GM18907 (cell line): ENCODE data around the gene TMEM259.

Experiments
- ATAC-seq: cut with Tn5 transposase; IDR thresholded peaks from one replicate; pipeline ENCODE4 v1.9.1; 2021; ENCODE audit warnings: mild to moderate bottlenecking, moderate library complexity; ENCODE audit not compliant: unreplicated experiment

The TMEM259 gene

DNA sequence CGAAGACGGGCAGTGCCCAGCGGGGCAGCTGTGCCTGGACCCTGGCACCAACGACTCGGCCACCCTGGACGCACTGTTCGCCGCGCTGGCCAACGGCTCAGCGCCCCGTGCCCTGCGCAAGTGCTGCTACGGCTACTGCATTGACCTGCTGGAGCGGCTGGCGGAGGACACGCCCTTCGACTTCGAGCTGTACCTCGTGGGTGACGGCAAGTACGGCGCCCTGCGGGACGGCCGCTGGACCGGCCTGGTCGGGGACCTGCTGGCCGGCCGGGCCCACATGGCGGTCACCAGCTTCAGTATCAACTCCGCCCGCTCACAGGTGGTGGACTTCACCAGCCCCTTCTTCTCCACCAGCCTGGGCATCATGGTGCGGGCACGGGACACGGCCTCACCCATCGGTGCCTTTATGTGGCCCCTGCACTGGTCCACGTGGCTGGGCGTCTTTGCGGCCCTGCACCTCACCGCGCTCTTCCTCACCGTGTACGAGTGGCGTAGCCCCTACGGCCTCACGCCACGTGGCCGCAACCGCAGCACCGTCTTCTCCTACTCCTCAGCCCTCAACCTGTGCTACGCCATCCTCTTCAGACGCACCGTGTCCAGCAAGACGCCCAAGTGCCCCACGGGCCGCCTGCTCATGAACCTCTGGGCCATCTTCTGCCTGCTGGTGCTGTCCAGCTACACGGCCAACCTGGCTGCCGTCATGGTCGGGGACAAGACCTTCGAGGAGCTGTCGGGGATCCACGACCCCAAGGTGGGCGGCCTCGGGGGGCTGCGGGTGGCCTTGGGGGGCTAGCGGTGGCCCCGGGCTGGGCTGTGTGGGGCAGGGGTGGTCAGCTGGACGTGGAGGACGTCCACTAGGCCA is 15.9 kb downstream of the TMEM259 start:
- ATAC-seq: no peak

DNA sequence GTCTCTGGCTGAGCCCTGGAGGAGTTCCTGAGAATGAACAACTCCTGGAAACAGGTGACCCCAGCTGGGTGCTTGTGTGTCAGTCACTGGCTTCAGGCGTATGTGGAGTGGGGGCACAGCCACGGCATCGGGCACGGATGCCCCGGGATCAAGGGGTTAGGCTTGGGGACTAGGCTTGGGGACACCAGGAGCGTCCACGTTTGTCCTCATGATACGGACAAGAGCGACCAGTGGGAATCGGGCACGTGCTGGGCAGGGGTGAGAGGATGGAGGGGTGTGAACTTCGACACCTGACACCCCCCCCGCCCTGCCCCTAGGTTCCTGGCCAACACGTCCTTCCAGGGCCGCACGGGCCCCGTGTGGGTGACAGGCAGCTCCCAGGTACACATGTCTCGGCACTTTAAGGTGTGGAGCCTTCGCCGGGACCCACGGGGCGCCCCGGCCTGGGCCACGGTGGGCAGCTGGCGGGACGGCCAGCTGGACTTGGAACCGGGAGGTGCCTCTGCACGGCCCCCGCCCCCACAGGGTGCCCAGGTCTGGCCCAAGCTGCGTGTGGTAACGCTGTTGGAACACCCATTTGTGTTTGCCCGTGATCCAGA is 16.6 kb downstream of the TMEM259 start:
- no peak for ATAC-seq

DNA sequence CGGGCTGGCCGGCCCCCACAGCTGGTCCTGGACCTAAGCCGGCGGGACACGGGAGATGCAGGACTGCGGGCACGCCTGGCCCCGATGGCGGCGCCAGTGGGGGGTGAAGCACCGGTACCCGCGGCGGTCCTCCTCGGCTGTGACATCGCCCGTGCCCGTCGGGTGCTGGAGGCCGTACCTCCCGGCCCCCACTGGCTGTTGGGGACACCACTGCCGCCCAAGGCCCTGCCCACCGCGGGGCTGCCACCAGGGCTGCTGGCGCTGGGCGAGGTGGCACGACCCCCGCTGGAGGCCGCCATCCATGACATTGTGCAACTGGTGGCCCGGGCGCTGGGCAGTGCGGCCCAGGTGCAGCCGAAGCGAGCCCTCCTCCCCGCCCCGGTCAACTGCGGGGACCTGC is 17.6 kb downstream of the TMEM259 start:
- ATAC-seq: no peak

DNA sequence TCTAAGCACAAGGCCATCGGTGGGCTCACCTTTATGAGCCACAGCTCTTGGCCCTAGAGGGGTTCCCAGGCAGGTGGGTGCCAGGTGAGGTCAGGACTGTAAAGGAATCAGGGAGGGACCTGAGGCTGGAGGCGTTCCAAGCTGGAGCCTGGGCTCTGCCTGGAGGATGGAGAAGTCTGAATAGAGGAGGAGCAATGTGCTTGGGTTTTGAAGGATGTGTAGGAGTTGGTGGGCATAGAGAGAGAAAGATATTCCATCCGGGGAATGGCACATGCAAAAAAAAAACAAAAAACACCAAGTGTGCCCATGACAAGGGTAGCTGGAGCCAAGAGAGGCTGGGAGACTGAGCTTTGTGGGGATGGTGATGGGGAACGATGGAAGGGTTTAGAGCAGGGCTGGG is 18.3 kb downstream of the TMEM259 start:
- ATAC-seq: no peak

DNA sequence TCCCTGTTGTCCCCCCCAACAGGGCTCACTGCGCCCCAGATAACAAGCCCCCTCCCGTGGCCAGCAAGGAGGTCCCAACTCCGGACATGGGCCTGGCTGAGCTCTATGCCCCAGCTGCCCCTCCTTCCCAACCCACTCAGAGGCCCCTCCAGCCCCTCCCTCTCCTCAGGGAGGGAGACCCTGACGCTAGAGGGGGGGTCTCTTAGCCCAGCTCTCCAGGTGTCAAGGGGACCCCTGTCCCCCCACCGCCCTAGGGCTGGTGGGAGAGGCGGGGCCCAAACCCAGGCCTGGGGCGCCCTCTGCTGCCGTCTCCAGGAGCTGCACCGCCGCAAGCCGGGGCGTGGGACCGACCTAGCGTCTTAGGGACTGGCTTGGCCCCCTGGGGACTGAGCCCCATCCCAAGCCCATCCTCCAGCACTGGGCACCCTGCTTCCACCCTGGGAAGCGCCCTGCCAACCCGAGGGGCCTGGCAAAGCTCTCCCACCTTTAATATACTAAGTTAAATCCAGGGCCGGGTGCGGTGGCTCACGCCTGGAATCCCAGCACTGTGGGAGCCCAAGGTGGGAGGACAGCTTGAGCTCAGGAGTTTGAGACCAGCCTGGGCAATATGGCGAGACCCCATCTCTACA is 19.3 kb downstream of the TMEM259 start:
- no peak for ATAC-seq

DNA sequence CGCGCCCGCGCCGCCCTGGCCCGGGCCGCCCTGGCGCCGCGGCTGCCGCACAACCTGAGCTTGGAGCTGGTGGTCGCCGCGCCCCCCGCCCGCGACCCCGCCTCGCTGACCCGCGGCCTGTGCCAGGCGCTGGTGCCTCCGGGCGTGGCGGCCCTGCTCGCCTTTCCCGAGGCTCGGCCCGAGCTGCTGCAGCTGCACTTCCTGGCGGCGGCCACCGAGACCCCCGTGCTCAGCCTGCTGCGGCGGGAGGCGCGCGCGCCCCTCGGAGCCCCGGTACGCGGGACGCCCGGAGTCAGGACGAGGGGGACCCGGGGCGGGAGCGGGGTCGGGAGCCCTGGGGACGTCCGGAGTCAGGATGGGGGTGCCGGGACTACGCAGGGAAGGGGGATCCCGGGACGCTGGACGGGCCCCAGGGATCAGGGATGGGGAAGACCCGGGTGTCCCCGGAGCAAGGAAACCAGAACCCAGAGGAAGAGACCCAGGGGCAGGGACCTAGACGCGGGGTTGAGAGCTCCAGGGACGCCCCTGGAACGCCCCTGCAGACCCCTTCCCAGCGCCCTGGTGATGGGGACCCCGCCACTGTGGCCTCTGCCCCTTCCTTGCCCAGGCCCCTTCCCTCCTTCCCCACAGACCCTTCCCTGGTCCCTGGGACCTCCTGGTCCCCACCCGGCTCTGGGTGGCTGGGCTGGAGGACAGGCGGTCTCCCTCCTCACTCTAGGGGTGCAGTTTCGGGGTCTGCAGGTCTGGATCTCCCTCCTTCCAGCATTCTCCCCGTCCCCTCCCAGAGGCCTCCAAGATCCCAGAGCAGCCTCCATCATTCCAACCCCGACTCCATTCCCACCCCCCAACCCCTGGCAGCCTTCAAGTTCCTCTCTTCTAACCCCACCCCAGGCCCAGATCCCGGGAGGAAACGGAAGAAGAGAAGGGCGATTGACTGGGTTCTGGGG is 20.1 kb downstream of the TMEM259 start:
- ATAC-seq: no peak

DNA sequence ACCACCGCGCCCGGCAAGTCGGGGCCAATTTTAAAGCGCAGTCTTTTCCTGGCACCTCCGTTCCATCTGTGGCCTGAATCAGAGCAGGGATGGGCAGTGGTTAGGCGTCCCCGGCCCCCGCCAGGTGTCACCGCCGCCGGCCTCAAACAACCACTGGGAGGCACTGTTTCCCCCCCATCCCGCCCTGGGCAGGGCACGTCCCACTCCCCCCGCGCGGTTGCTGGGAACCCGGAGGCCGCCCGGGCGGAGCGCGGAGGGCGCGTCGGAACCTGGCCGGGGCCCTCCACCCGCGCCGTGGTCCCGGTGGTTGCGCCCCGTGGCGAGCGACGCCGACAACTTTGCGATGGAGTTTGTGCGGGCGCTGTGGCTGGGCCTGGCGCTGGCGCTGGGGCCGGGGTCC is 20.8 kb downstream of the TMEM259 start, which contains the start of gene GRIN3B:
Gene GRIN3B (plus strand): TSS at position 325 of the 400 bp plus-strand sequence. CDS start 19 bp downstream, at position 344.
- ATAC-seq: no peak

DNA sequence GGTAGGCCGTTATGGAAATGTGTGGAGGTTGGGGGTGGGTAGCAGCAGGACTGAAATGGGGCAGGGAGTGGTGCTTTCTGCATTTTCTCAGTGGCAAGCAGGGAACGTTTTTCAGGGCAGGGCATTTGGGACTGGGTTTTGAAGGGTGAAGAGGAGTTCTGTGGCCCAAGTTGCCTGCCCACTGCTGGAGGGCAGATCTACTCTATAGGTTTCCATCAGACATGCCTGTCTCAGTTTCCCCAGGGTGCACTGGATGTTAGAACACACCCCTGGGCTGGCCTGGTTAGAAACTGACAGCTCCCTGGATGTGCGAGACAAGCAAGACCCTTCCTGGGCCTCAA is 21.6 kb downstream of the TMEM259 start:
- no peak for ATAC-seq

DNA sequence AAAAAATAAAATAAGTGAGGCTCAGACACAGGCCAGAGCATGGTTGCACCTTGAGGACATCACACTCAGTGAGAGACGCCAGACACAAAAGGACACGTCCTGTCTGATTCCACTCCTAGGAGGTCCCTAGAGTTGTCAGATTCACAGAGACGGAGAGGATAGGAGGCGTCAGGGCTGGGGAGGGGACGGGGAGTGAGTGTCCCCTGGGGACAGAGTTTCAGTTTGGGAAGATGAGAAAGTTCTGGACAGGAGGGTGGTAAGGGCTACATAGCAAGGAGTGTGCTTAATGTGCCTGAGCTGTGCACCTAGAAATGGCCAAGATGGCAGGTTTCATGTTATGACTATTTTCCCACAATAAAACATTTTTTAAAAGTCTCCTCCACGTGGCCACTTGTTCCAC is 22.9 kb downstream of the TMEM259 start:
- ATAC-seq: no peak

DNA sequence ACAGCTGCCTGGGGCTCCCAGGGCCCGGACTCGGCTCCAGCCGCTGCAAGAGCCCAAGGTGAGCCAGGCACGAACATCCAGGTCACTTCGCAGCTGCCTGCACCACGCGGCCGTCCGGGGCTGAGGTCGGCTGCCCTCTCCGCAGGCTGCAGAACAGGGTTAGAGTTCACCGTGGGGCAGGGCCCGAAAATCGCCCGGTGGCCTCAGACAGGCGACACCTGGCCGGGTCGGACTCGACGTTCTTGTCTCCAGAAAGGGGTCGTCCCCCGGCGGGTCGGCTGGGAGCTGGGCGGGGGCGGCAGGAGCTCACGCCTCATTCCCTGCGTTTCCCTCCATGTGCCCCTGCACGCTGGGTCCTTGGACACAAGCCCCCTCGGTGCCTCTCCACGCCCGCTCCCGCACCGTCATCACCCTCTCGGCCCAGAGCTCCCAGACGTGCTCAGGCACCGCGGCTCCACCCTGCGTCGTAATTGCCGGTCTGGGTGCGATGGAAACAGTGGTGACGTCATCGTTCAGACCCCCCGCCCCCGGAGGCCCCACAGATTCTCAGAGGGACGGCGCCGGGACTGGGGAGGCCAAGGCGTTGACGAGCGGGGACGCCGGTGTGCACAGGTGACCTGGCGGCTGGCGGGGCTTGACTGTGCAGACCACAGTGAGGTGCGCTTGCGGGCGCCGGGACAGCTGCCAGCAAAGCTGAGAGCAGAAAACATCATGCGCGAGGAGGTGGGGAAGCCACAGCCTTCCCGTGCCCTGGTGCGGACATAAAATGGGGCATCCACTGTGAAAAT is 24.7 kb downstream of the TMEM259 start:
- no peak for ATAC-seq

DNA sequence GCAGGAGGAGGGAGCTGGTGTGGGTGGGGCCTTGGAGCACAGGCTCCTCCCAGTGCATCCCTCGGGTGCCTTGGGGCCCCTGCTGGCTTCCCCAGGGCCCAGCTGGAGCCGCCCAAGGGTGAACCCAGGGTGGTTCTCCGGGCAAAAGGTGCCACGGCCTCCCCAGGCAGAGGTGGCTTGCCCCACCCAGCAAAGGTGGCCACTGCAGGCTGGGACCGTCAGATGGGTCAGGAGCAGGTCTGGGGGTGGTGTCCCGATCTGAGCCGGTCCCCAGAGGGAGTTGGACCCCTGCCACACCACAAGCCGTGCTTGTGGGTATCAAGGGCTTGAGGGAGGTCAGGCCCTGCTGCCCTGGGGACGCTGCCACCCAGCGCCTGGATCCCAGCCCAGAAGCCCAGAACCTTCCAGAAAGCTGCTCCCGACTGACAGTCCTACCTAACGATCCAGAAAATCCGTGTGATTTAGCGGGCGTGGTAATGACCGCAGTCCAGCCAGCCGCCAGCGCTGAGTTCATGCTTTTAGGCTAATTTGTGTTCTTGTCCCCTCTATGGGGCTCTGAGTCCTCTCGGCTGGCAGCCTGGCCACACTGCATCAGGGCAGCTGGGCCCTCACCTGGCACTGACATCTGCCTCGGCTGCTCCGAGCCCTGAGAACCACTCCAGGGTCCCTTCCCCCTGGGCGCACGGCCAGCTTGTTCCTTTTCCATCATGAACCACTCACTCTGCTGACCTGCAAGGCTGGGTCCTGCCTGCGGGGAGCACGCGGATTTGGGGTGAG is 25.7 kb downstream of the TMEM259 start:
- no peak for ATAC-seq

DNA sequence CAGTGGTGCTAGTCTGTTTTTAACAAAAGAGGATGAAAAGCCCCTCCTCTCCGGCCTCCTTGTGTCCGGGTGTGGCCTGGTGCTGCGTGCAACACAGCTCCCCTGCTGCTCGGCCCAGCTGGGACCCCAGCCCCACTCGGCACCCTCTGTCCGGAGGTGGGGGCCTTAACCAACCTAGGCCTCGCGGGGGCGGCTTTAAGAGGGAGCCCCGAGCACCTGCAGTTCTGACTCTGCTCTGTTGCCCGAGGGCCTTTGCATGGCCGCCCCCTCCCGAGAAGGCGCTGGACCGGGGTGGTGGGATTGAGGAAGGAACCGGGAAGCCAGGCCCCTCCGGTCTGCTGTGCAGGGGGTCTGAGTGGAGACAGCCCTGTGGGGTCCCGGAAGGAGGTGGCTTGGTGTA is 26.4 kb downstream of the TMEM259 start:
- ATAC-seq: no peak

DNA sequence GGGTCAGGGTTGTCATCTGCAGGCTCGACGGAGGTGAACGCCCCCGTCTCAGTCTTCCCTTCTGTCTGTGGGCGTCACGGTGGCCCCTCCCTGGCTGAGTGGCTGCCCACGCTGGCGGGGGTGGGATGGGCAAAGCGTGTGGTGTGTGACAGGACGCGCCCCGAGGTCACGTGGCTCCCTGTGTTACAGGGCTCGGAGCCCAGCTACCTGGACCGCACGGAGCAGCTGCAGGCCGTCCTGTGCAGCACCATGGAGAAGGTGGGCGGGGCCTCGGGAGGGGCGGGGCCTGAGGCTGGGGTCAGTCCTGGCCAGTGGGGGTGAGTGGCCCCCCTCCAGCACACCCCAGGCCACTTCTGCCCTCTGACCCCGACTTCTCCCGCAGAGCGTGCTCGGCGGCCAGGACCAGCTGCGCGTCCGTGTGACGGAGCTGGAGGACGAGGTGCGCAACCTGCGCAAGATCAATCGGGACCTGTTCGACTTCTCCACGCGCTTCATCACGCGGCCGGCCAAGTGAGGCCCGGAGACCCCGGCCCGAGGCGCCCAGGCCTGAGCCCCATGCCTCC is 27.0 kb downstream of the TMEM259 start:
- ATAC-seq: no peak

DNA sequence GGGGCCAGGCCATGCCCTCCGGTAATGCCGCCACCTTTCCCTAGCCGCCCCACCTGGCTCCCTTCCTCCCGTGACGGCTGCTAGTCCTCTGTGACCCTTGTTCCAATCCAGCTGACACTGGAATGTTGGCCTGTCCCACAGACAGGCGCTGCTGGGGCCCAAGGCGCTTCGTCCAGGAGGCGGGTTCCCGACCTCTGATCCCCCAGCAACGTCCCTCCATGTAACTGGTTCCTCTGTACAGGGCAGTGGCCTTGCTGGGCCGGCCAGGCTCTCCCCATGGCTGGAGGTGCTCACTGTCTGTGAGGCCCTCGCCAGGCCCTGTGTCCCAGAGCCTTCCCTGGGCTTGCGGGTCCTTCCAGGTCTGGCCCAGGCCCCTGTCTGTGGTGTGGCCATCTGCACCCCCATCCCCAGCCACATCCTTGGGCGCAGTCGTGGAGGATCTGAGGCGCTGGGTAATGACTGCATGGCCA is 27.5 kb downstream of the TMEM259 start:
- no peak for ATAC-seq

DNA sequence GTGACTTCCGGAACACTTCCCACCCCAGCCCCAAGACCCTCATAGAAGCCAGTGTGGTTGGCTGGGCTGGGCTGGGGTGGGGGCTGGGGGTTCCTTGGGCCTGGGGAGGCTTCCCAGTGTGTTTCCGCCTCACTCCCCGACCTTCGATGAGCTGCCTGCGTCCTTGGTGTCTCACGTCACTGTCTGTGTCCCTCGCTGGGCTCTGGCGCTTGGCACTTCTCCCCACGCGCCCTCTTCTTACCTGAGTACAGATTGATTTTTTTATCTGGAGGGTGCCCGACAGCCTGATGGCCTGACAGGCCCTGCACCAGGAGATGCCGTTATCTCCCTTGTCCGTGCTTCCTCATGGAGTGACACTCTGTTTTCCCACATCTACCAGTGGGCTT is 28.3 kb downstream of the TMEM259 start:
- no peak for ATAC-seq

DNA sequence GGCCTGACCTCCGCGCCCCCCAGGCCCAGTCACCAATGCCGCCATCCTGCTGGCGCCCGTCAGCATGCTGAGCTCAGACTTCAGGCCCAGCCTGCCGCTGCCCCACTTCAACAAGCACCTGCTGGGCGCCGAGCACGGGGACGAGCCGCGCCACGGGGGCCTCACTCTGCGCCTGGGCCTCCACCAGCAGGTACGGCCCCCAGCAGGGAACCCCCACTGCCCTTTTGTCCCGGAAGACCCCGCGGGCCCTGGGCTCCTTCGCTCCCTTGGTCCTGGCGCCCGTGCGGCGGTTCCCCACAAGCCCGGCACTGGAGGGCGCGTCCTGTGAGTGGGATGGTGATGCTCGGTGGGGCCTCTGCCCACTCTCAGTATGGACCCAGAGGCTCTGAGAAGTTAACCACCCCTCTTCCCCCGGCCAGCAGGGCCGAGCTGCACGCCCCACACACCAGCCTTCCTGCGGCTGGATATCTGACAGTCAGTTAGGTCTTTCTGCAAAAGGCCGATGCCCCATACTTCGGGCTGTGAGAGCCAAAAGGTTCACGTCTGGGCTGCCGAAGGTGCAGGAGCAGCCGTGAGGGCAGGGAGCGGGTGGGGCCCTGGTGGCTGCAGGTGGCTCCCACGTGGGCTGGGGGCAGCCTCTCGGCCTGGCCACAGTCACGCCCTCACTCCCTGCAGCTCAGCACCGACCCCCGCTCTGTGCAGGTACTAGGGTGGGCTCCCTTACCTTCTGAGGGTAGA is 28.8 kb downstream of the TMEM259 start:
- no peak for ATAC-seq

DNA sequence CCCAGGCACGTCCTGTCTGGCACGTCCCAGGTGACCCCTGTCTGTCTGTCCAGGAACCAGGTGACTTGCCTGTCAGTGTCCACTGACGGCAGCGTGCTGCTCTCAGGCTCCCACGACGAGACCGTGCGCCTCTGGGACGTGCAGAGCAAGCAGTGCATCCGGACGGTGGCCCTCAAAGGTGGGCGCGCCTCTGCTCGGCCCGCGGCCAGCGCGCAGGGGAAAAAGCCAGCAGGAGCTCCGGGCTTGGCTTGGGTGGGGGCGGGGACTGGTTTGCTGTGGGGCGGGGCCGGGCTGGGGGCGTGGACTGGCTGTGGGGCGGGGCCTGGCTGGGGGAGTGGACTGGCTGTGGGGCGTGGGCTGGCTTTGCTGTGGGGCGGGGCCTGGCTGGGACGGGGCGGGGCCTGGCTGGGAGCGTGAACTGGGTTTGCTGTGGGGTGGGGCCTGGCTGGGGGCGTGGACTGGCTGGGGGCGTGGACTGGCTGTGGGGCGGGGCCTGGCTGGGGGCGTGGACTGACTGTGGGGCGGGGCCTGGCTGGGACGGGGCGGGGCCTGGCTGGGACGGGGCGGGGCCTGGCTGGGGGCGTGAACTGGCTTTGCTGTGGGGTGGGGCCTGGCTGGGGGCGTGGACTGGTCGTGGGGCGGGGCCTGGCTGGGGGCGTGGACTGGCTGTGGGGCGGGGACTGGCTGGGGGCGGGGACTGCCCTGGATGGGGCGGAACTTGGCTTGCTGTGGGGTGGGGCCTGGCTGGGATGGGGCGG is 29.6 kb downstream of the TMEM259 start:
- ATAC-seq: no peak

DNA sequence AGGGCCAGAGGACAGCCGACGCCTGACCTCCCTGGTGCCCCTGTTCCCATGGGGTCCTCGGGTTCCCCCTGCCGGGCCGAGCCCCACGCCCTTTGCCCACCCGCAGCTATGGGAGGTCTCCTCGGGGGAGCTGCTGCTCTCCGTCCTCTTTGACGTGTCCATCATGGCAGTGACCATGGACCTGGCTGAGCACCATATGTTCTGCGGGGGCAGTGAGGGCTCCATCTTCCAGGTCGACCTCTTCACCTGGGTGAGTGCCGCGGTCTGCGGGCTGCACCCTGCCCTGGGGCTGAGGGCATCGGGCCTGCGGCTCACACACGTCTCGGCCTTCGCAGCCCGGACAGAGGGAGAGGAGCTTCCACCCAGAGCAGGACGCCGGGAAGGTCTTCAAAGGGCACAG is 30.2 kb downstream of the TMEM259 start:
- no peak for ATAC-seq
